Astrocyte (in vitro differentiated cells and primary cell): ENCODE data around the gene POLR2F. TPM values are rescaled to one million over a fixed set of nuclear protein-coding genes. Genes with fewer than 3 reads are reported as not detected.

Experiments used
- DNase-seq: peaks from one replicate; pipeline ENCODE4 v3.0.0-alpha.2; 2010; ENCODE audit warnings: low read depth
- FAIRE-seq: peaks from 2 replicates; lab custom pipeline; 2011; peaks lifted over from hg19 to GRCh38; lab: Jason Lieb, UNC
- H2AFZ ChIP-seq: 2 replicates; pipeline ENCODE4 v1.6.0; 2012; ENCODE audit warnings: low read depth, low read length, inconsistent platforms
- H3K27ac ChIP-seq: 2 replicates; pipeline ENCODE4 v1.5.1; 2011; ENCODE audit warnings: low read depth, low read length, inconsistent platforms
- H3K27me3 ChIP-seq: 2 replicates; pipeline ENCODE4 v1.6.0; 2011; ENCODE audit warnings: low read length, inconsistent platforms; ENCODE audit not compliant: insufficient read depth
- H3K36me3 ChIP-seq: 2 replicates; pipeline ENCODE4 v1.5.1; 2011; ENCODE audit warnings: low read length, inconsistent platforms; ENCODE audit not compliant: insufficient read depth
- H3K4me1 ChIP-seq: 2 replicates; pipeline ENCODE4 v1.5.1; 2011; ENCODE audit warnings: low read length, inconsistent platforms; ENCODE audit not compliant: insufficient read depth
- H3K4me2 ChIP-seq: 2 replicates; pipeline ENCODE4 v1.6.0; 2012; ENCODE audit warnings: low read length, inconsistent platforms
- H3K4me3 ChIP-seq: 2 replicates; pipeline ENCODE4 v1.5.1; 2011; ENCODE audit warnings: low read depth, mild to moderate bottlenecking, low read length, inconsistent platforms; ENCODE audit not compliant: insufficient read depth
- H3K79me2 ChIP-seq: 2 replicates; pipeline ENCODE4 v1.6.0; 2012; ENCODE audit warnings: mild to moderate bottlenecking, low read length, inconsistent platforms; ENCODE audit not compliant: insufficient read depth
- H3K9ac ChIP-seq: 2 replicates; pipeline ENCODE4 v1.6.0; 2012; ENCODE audit warnings: mild to moderate bottlenecking, low read length, inconsistent platforms
- H3K9me3 ChIP-seq: 2 replicates; pipeline ENCODE4 v1.5.1; 2012; ENCODE audit warnings: low read depth, mild to moderate bottlenecking, low read length, inconsistent platforms; ENCODE audit not compliant: insufficient read depth
- H4K20me1 ChIP-seq: 2 replicates; pipeline ENCODE4 v1.6.0; 2012; ENCODE audit warnings: low read length, inconsistent platforms; ENCODE audit not compliant: insufficient read depth
- H3K27ac Mint-ChIP-seq: one replicate; pipeline ENCODE4 v1.8.0; 2021; ENCODE audit warnings: mild to moderate bottlenecking, mixed read lengths; ENCODE audit not compliant: unreplicated experiment
- H3K27me3 Mint-ChIP-seq: one replicate; pipeline ENCODE4 v1.8.0; 2021; ENCODE audit warnings: low read depth, mixed read lengths; ENCODE audit not compliant: unreplicated experiment
- H3K36me3 Mint-ChIP-seq: one replicate; pipeline ENCODE4 v1.8.0; 2021; ENCODE audit warnings: low read depth, mixed read lengths; ENCODE audit not compliant: unreplicated experiment
- H3K4me1 Mint-ChIP-seq: one replicate; pipeline ENCODE4 v1.8.0; 2021; ENCODE audit warnings: low read depth, mixed read lengths; ENCODE audit not compliant: unreplicated experiment
- H3K4me3 Mint-ChIP-seq: one replicate; pipeline ENCODE4 v1.8.0; 2021; ENCODE audit warnings: mild to moderate bottlenecking, moderate library complexity, mixed read lengths; ENCODE audit not compliant: unreplicated experiment
- H3K9me3 Mint-ChIP-seq: one replicate; pipeline ENCODE4 v1.8.0; 2021; ENCODE audit warnings: mild to moderate bottlenecking, mixed read lengths; ENCODE audit not compliant: unreplicated experiment
- EZH2 ChIP-seq: IDR thresholded peaks from 2 replicates; pipeline ENCODE4 v1.6.1; 2012; ENCODE audit warnings: mild to moderate bottlenecking, low read length, inconsistent platforms; ENCODE audit not compliant: insufficient read depth
- total RNA-seq: library from RNA; stranded (reverse); gene quantifications from 2 replicates; pipeline ENCODE4 v1.2.1, GENCODE V29; 2021
- TF ChIP-seq, protein P1 (sequence below): IDR thresholded peaks from 2 replicates; pipeline ENCODE4 v1.5.1; 2011; ENCODE audit warnings: low read depth, mild to moderate bottlenecking, inconsistent platforms, low read length, moderate library complexity; ENCODE audit not compliant: insufficient read depth

The POLR2F gene
- total RNA-seq, 1 donor from 2014 or later: 149 TPM

DNA sequence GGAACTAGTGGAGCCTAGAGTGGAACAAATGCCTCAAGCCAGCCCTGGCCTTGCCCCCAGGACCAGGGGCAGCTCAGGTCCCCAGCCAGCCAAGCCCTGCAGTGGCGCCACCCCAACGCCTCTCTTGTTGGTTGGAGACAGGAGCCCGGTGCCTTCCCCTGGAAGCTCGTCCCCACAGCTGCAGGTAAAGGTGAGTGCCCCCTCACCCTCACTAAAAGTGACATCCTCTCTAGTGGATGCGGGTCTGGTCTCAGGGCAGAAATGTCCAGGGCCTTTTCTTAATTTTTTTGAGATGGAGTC is 25.9 kb upstream of the POLR2F start:
- DNase-seq (no peak), FAIRE-seq (no peak)
- H3K27ac Mint-ChIP-seq: no peak overlapping the region
- Histone ChIP-seq H3K9ac (no peak overlapping the region), H3K4me1 (peaks cover 6% of the 10 kb centered on the region), H3K4me3 (no peak overlapping the region), H3K27me3 (no peaks in the 10 kb centered on the region), H3K36me3 (peaks cover 17% of the 10 kb centered on the region), H3K9me3 (no peaks in the 10 kb centered on the region), H2AFZ (no peak overlapping the region), H3K4me2 (no peak overlapping the region), H3K27ac (no peak overlapping the region), H4K20me1 (peaks cover 65% of the 10 kb centered on the region), H3K79me2 (peaks cover 13% of the 10 kb centered on the region)
- no peaks in the 10 kb centered on the region for H3K9me3 Mint-ChIP-seq
- peaks cover 14% of the 10 kb centered on the region for H3K4me1 Mint-ChIP-seq
- TF ChIP-seq, protein P1, sequence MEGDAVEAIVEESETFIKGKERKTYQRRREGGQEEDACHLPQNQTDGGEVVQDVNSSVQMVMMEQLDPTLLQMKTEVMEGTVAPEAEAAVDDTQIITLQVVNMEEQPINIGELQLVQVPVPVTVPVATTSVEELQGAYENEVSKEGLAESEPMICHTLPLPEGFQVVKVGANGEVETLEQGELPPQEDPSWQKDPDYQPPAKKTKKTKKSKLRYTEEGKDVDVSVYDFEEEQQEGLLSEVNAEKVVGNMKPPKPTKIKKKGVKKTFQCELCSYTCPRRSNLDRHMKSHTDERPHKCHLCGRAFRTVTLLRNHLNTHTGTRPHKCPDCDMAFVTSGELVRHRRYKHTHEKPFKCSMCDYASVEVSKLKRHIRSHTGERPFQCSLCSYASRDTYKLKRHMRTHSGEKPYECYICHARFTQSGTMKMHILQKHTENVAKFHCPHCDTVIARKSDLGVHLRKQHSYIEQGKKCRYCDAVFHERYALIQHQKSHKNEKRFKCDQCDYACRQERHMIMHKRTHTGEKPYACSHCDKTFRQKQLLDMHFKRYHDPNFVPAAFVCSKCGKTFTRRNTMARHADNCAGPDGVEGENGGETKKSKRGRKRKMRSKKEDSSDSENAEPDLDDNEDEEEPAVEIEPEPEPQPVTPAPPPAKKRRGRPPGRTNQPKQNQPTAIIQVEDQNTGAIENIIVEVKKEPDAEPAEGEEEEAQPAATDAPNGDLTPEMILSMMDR: no peak
- no peak for TF ChIP-seq EZH2
- H3K36me3 Mint-ChIP-seq: peaks cover 13% of the 10 kb centered on the region
- H3K4me3 Mint-ChIP-seq: no peak overlapping the region
- no peaks in the 10 kb centered on the region for H3K27me3 Mint-ChIP-seq

DNA sequence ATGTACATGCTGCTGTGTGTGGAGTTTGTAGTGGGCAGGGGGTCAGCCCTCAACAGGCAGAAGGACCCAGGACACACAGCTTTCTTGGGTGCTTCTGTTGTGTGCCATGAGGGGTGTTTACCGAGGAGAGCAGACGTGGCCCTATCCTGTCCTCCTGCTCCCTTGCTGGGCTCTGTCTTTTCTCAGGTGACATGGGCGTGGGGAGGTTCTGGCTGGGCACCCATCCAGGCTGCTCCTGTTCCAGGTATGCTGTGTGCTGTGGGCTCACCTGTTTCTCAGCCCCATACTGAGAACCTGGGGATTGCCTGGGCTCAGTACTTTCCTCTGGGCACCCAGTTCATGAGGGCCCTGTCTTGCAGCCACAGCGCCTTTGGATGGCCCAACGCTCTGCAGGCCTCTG is 24.1 kb upstream of the POLR2F start:
- Histone ChIP-seq H4K20me1 (peaks cover 70% of the 10 kb centered on the region), H3K27me3 (no peaks in the 10 kb centered on the region), H3K9me3 (no peaks in the 10 kb centered on the region), H3K27ac (no peak overlapping the region), H3K4me1 (peaks cover 20% of the 10 kb centered on the region), H3K4me2 (no peak overlapping the region), H3K4me3 (no peak overlapping the region), H3K36me3 (peaks cover 14% of the 10 kb centered on the region), H3K9ac (no peak overlapping the region), H3K79me2 (peaks cover 13% of the 10 kb centered on the region), H2AFZ (no peak overlapping the region)
- H3K4me3 Mint-ChIP-seq: no peak overlapping the region
- H3K4me1 Mint-ChIP-seq: peaks cover 26% of the 10 kb centered on the region
- FAIRE-seq (no peak), DNase-seq (no peak)
- H3K36me3 Mint-ChIP-seq: peaks cover 16% of the 10 kb centered on the region
- H3K27me3 Mint-ChIP-seq: no peaks in the 10 kb centered on the region
- no peak overlapping the region for H3K27ac Mint-ChIP-seq
- H3K9me3 Mint-ChIP-seq: no peaks in the 10 kb centered on the region
- no peak for TF ChIP-seq EZH2
- TF ChIP-seq, protein P1: no peak

DNA sequence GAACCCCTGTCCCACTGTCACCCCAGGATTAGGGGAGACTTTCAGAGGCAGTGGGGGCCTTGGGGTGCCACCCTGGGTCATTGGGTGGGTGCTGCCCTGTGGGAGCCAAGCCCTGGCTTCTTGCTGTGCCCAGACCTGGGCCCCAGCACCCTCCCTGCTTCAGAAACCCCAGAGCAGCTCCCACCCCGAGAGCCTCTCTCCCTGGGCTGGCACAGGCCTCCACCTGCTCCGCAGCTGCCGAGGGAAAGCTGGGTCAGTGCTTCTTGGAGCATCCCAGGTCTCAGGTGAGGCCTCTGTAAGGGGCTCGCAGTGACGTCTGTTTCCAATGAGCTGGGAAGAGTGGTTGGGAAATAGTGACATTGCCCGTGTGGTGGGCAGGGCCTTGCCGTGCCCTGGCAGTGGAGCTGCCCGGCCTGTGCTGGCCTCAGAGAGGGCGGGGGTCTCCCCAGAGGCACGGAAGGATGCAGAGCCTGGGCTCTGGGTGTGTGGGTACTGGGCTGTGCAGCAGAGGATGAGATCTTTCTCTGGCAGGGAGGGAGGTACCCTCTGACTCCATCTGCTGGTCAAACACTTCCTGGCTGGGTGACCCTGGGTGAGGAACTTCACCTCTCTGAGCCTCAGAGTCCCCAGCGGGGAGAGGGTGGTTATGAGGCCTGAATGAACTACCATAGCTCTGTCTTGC is 23.1 kb upstream of the POLR2F start:
- peaks cover 16% of the 10 kb centered on the region for H3K36me3 Mint-ChIP-seq
- Histone ChIP-seq H3K36me3 (peaks cover 14% of the 10 kb centered on the region), H2AFZ (no peak overlapping the region), H3K79me2 (peaks cover 13% of the 10 kb centered on the region), H3K9me3 (no peaks in the 10 kb centered on the region), H3K27ac (no peak overlapping the region), H3K4me3 (no peak overlapping the region), H3K27me3 (no peaks in the 10 kb centered on the region), H3K4me1 (peaks cover 20% of the 10 kb centered on the region), H4K20me1 (peaks cover 59% of the 10 kb centered on the region), H3K4me2 (no peak overlapping the region), H3K9ac (peak overlapping the region; percentile 38)
- TF ChIP-seq, protein P1: peak; percentile 35
- no peak for TF ChIP-seq EZH2
- no peaks in the 10 kb centered on the region for H3K27me3 Mint-ChIP-seq
- no peaks in the 10 kb centered on the region for H3K9me3 Mint-ChIP-seq
- no peak overlapping the region for H3K4me3 Mint-ChIP-seq
- FAIRE-seq (no peak), DNase-seq (no peak)
- H3K27ac Mint-ChIP-seq: peak overlapping the region; percentile 53
- H3K4me1 Mint-ChIP-seq: peaks cover 22% of the 10 kb centered on the region
